IPS-18a (cell line): ENCODE results near the gene PFDN4.

Source experiments
- H3K27ac ChIP-seq: one replicate; pipeline ENCODE4 v1.5.1; 2013; ENCODE audit warnings: low read length
- H3K27me3 ChIP-seq: one replicate; pipeline ENCODE4 v1.6.1; 2013; ENCODE audit warnings: mild to moderate bottlenecking, low read length; ENCODE audit not compliant: control insufficient read depth, insufficient read depth
- H3K36me3 ChIP-seq: one replicate; pipeline ENCODE4 v1.6.1; 2013; ENCODE audit warnings: low read depth, low read length; ENCODE audit not compliant: control insufficient read depth
- H3K4me1 ChIP-seq: one replicate; pipeline ENCODE4 v1.6.1; 2013; ENCODE audit warnings: low read depth, low read length; ENCODE audit not compliant: control insufficient read depth
- H3K4me3 ChIP-seq: one replicate; pipeline ENCODE4 v1.5.1; 2013; ENCODE audit warnings: low read length
- H3K9ac ChIP-seq: one replicate; pipeline ENCODE4 v1.6.1; 2013; ENCODE audit warnings: mild to moderate bottlenecking, low read length, moderate library complexity
- H3K9me3 ChIP-seq: one replicate; pipeline ENCODE4 v1.6.1; 2013; ENCODE audit warnings: low read depth, low read length; ENCODE audit not compliant: control insufficient read depth

The PFDN4 gene

DNA sequence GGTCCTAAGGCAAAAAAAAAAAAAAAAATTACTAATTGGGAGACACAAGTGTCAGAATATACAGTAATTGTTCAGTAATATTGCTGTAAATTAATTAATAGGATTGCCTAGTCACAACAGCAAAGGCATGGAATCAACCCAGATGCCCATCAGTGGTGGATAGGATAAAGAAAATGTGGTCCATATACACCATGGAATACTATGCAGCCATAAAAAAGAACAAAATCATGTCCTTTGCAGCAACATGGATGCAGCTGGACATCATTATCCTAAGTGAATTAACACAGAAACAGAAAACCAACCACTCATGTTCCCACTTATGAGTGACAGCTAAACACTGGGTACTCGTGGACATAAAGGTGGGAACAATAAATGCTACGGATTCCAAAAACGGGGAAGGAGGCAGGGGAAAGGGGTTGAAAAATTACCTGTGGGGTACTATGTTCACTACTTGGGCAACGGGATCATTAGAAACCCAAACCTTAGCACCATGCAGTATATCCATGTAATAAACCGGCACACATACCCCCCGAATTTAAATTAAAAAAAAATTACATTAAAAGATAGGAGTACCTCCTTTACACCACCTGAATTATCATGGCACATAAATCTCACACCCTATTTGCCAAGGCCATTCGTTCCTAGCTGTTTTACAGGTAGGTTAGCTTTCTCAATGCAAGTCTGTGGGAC, 689 bp upstream of the PFDN4 start:
- peaks cover 5% of the 10 kb centered on the region for H3K36me3 ChIP-seq
- no peaks in the 10 kb centered on the region for H3K9me3 ChIP-seq
- peaks cover 5% of the 10 kb centered on the region for H3K4me1 ChIP-seq
- H3K4me3 ChIP-seq: peak overlapping the region; percentile 79
- H3K9ac ChIP-seq: peak overlapping the region; percentile 96
- no peaks in the 10 kb centered on the region for H3K27me3 ChIP-seq
- no peak overlapping the region for H3K27ac ChIP-seq

DNA sequence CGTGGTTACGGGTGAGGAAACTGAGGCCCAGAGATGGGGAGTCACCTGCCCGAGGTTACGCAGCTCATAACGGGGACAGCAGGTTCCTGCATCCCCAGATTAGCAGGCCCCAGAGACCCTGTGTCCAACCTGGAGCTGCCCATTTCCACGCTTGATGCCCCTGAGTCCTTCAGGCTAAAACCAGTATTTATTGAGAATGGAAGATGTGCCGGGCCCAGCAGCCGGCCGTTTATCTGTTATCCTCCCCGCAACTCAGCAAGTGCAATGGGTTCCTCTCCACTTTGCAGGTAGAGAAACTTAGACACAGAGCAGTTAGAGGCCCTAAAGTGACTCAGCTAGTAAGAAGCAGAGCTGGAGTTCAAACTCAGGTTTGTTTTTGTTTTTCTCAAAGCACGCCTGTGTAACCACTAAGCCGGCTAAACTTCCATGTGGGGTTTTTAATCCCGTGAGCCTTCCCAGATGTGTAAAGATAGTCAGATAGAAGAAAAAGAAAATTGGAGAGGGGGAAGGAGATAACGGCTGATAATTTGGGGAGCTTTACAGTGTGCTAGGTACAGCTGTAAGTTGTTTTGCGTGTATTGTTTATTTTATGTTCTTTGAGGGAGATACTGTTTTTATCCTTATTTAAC, 775 bp downstream of the PFDN4 start:
- H3K4me3 ChIP-seq: peak overlapping the region; percentile 79
- peak overlapping the region; percentile 99 for H3K27ac ChIP-seq
- peaks cover 5% of the 10 kb centered on the region for H3K36me3 ChIP-seq
- peaks cover 5% of the 10 kb centered on the region for H3K4me1 ChIP-seq
- no peaks in the 10 kb centered on the region for H3K27me3 ChIP-seq
- peak overlapping the region; percentile 96 for H3K9ac ChIP-seq
- H3K9me3 ChIP-seq: no peaks in the 10 kb centered on the region

DNA sequence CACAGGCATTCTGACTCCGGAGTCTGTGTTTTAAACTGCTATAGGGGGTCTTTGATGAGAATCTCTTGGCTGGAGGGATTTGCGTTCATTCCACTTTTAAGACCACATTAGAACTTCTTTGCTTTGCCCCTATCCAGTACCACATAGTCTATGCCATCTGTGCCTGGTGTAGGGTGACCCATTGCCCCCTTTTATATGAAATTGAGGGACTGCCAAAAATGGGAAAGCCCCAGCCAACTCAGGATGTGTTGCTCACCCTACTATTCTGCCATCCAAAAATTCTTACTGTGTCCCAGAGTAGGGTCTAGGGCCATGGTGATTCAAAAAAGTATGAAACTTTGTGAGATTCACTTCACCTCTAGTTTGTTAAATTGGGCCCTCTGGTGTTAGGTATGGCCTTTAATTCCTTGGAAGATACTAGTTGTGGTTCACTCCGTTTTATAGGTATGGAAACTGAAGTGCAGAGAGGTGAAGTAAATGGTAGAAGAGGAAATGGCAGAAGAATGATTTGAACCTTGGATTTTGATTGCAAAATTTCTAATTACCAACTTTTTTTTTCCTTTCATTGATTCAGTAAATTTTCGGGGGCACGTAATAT, 1.4 kb downstream of the PFDN4 start:
- peaks cover 5% of the 10 kb centered on the region for H3K36me3 ChIP-seq
- H3K4me1 ChIP-seq: peaks cover 5% of the 10 kb centered on the region
- H3K9me3 ChIP-seq: no peaks in the 10 kb centered on the region
- peak overlapping the region; percentile 79 for H3K4me3 ChIP-seq
- no peak overlapping the region for H3K27ac ChIP-seq
- H3K27me3 ChIP-seq: no peaks in the 10 kb centered on the region
- peak overlapping the region; percentile 96 for H3K9ac ChIP-seq

DNA sequence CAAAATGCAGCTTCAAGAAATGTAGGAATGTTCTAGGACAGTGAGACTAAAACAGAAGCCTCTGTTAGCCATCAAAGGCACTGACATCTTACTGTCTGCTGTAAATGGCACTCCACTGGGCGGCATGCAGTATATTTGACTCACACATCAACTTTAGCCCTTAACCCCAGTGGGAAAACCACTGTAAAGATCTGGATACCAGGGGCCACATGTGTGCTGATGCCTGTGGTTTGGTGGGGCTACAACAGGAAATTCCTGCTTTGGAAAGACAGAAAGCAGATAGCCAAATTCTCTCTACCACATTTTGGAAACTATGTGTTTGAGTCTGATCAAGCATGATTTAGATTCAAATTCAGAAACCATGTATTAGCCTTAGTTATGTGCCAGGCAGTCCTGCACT, 4.3 kb downstream of the PFDN4 start:
- Histone ChIP-seq H3K4me1 (peaks cover 5% of the 10 kb centered on the region), H3K27me3 (no peaks in the 10 kb centered on the region), H3K9me3 (no peaks in the 10 kb centered on the region), H3K36me3 (peaks cover 20% of the 10 kb centered on the region), H3K9ac (no peak overlapping the region), H3K27ac (no peak overlapping the region), H3K4me3 (no peak overlapping the region)

DNA sequence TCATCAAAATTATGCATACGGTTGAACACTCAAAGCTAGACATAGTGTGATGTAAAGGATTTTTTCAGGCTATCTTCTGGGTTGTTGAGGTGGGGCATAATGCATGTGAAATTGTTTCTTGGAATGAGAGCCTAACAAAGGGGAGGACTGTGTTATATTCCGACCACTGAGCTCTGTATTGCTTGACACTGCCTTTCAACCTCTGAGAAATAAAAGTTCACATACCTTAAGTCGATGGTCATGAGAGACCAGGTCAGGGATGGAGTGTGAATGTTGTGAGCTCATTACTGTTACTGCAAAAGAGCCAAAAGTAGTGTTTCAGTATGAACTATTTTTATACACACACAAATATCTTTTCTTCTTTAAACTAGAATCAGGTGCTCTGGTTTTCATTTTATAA, 5.0 kb downstream of the PFDN4 start:
- peaks cover 20% of the 10 kb centered on the region for H3K36me3 ChIP-seq
- H3K9me3 ChIP-seq: no peaks in the 10 kb centered on the region
- no peak overlapping the region for H3K27ac ChIP-seq
- peaks cover 5% of the 10 kb centered on the region for H3K4me1 ChIP-seq
- no peak overlapping the region for H3K4me3 ChIP-seq
- no peak overlapping the region for H3K9ac ChIP-seq
- no peaks in the 10 kb centered on the region for H3K27me3 ChIP-seq

DNA sequence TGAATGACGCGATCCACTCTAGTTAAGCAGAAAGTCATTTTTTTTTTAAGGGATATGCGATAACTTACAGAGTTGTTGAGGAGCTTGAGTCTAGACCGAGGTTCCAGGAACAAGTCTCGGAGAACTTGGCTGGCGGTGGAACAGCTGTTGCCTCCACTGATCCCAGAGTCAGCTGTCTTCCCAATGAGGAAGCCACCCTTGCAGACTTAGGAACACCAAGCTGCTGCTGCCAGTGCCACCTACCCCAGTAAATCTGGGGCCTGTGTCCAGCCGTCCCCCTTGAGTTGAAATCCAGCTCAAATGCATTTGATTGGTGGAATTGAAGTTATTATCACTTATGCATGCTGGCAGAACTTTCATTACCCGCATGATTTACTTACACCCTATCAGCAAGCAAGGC, 6.7 kb downstream of the PFDN4 start:
- H3K36me3 ChIP-seq: peaks cover 20% of the 10 kb centered on the region

DNA sequence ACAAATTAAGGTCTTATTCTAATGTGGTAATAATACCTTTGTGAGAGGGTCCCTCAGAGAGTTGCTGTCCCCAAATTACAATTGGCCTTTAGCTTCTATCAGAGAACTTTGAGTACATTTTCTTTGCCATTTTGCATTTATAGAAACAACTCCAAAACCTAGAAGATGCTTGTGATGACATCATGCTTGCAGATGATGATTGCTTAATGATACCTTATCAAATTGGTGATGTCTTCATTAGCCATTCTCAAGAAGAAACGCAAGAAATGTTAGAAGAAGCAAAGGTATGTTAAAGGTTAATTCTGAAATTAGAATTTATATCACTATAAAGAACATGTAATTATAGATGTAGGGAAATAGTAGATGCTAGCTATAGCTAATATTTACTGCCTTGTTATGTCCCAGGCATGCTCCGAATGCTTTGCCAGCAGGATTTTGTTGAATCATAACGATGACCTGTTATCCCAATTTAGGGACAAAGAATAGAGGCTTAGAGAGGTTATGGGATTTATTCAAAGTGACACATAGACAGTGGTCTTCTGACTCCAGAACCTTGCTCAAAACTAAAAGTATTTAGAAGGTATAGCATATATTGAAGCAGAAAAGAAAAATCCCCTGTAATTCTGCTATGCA, 7.4 kb downstream of the PFDN4 start:
- H3K36me3 ChIP-seq: peaks cover 20% of the 10 kb centered on the region
- no peak overlapping the region for H3K4me3 ChIP-seq
- H3K27ac ChIP-seq: no peak overlapping the region

More for the DNA sequence above, 6.7 kb downstream of the PFDN4 start:
- Histone ChIP-seq H3K9ac (no peak overlapping the region), H3K9me3 (no peaks in the 10 kb centered on the region), H3K4me3 (no peak overlapping the region), H3K27me3 (no peaks in the 10 kb centered on the region), H3K27ac (no peak overlapping the region), H3K4me1 (no peaks in the 10 kb centered on the region)

DNA sequence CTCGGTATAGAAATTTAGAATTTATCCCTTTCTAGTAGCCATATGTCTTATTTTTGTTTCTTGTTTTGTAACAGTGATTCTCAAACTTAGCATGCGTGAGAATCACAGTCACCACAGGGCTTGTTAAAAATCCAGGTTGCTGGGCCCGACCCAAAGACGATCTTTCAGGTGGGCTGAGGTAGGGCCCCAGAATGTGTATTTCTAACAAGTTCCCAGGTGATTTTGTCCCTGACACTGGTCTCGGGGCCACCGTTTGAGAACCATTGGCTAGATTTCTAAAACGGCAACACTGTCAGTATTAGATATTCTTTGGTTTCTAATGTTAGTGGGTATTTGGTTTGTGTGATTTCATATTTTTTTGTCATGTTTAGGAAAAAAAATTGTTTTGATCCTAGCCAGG, 9.9 kb downstream of the PFDN4 start:
- Histone ChIP-seq H3K4me1 (peaks cover 18% of the 10 kb centered on the region), H3K4me3 (no peak overlapping the region), H3K9me3 (no peaks in the 10 kb centered on the region), H3K27me3 (no peaks in the 10 kb centered on the region), H3K36me3 (peaks cover 15% of the 10 kb centered on the region), H3K9ac (no peak overlapping the region), H3K27ac (no peak overlapping the region)

More for the DNA sequence above, 7.4 kb downstream of the PFDN4 start:
- Histone ChIP-seq H3K9me3 (no peaks in the 10 kb centered on the region), H3K27me3 (no peaks in the 10 kb centered on the region), H3K4me1 (no peaks in the 10 kb centered on the region), H3K9ac (no peak overlapping the region)

DNA sequence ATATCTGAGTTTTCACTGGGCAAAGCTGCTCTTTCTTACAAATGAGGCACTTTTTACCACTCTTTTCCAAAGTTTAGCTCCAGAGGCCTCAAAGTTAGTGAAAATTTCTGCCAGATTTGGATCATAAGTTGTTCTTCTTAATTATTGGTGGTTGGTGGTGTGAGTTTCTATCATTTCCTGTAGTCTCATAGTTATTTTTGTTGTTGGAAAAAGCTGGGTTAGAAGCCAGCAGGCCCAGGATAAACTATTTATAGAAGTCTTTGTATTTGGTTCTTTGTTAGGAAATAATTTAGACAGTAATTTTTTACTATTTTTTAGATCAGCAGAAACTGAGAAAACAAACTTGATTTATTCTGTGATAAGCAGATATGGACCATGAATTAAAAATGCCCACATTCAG, 10.6 kb downstream of the PFDN4 start:
- Histone ChIP-seq H3K4me1 (peaks cover 21% of the 10 kb centered on the region), H3K36me3 (peaks cover 15% of the 10 kb centered on the region), H3K9me3 (no peaks in the 10 kb centered on the region), H3K9ac (no peak overlapping the region), H3K27me3 (no peaks in the 10 kb centered on the region), H3K27ac (no peak overlapping the region), H3K4me3 (no peak overlapping the region)

DNA sequence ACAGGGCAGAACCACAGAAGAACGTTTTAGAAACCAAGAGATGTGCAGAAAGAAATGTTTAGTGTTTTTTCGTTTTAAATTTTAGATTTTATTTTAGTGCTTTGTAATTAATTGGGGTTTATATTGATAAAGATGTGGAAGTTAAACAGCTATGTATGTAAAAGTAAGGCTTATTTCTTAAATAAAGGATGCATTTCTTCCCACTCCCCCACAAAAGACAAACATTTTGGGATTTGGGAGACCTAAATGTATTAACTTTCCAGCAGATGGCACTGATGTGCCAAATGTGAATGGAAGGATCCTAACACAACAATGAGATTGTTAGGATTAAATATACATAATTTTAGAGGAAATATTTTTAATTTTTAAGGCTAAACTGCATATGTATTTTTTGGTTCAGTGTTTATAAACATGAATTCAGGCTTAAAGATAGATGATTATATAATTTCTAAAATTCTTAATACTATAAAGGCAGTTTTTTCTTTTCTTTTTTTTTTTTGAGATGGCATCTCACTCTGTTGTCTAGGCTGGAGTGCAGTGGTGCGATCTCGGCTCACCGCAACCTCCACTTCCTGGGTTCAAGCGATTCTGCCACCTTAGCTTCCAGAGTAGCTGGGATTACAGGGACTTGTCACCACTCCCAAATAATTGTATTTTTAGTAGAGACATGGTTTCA, 12.0 kb downstream of the PFDN4 start:
- peaks cover 29% of the 10 kb centered on the region for H3K4me1 ChIP-seq
- H3K27me3 ChIP-seq: no peaks in the 10 kb centered on the region
- no peak overlapping the region for H3K4me3 ChIP-seq
- H3K9ac ChIP-seq: no peak overlapping the region
- H3K27ac ChIP-seq: no peak overlapping the region
- peaks cover 14% of the 10 kb centered on the region for H3K36me3 ChIP-seq
- no peaks in the 10 kb centered on the region for H3K9me3 ChIP-seq

DNA sequence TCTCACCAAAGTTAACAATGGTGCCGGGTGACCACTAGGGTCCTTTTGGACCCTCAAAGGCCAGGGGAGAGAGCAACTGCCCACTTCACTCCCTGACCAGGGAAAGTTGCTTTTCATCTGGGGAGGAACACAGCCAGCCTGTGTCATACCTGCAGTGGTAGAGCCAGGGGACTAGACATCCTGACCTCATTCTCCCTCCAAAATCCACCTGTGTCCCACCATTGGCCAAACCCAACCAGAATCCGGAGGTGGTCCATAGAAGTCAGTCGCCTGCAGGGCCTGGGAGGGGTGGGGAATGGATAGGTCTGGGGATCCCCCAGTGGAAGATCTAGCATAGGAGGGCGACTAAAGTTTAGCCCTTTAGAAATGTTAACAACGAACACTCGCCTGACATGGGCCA, 12.8 kb downstream of the PFDN4 start:
- Histone ChIP-seq H3K4me3 (no peak overlapping the region), H3K9ac (no peak overlapping the region), H3K4me1 (peaks cover 29% of the 10 kb centered on the region), H3K9me3 (no peaks in the 10 kb centered on the region), H3K36me3 (peaks cover 5% of the 10 kb centered on the region), H3K27ac (no peak overlapping the region), H3K27me3 (no peaks in the 10 kb centered on the region)
